HL-60 (cell line): ENCODE measurements around the gene ZNF786.

Experiments
- CTCF ChIP-seq: IDR thresholded peaks from one replicate; pipeline ENCODE4 v1.5.1; 2011; ENCODE audit warnings: low read length, control low read depth, inconsistent platforms; ENCODE audit not compliant: insufficient read depth
- POLR2AphosphoS5 ChIP-seq: IDR thresholded peaks from 2 replicates; pipeline ENCODE4 v1.6.1; 2012; ENCODE audit warnings: low read depth

DNA sequence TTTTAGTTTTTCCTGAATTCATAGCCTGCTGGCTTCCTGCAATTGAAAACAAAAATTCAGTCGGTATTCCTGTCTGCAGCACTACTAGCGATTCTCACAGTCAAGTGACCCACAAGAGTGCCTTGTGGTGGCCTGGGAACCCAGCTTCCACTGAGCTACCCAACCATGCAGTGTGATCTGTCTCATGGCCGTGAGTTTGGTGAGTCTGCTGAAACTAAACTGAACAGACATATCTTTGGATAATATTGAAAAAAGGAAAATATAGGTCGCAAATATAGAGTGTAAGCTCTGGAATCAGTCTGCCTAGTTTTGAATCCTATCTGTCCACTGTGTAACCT, 18.1 kb downstream of the ZNF786 start:
- TF ChIP-seq CTCF: no peak
- TF ChIP-seq POLR2AphosphoS5: no peak
